SK-N-SH treated with all-trans-retinoic acid at 6 μM for 48 hours (cell line): ENCODE data around the gene CBY1.

Experiments used
- ATAC-seq: fragments of 200-7000 bp; cut with Tn5 transposase; 3 replicates; pipeline ENCODE4 v1.9.1; 2020; ENCODE audit warnings: mild to moderate bottlenecking, moderate library complexity
- CREB5 ChIP-seq: fragments of 250-450 bp; sonication (Bioruptor Pico); IDR thresholded peaks from 2 replicates; pipeline ENCODE4 v1.5.1; 2020; ENCODE audit warnings: low read depth, mild to moderate bottlenecking, moderate library complexity
- CSDC2 ChIP-seq: fragments of 250-450 bp; sonication (Bioruptor Pico); IDR thresholded peaks from 2 replicates; pipeline ENCODE4 v1.5.0; 2020; ENCODE audit warnings: mild to moderate bottlenecking, moderate library complexity
- ESRRG ChIP-seq: fragments of 250-450 bp; sonication (Bioruptor Pico); IDR thresholded peaks from 2 replicates; pipeline ENCODE4 v1.6.1; 2021; ENCODE audit warnings: mild to moderate bottlenecking
- GLIS3 ChIP-seq: fragments of 250-450 bp; sonication (Bioruptor Pico); IDR thresholded peaks from 2 replicates; pipeline ENCODE4 v1.5.0; 2020; ENCODE audit warnings: mild to moderate bottlenecking, moderate library complexity
- ISL1 ChIP-seq: fragments of 250-450 bp; sonication (Bioruptor Pico); IDR thresholded peaks from 2 replicates; pipeline ENCODE4 v2.1.2; 2022; ENCODE audit warnings: mild to moderate bottlenecking, moderate library complexity
- OSR1 ChIP-seq: fragments of 250-450 bp; sonication (Bioruptor Pico); IDR thresholded peaks from 2 replicates; pipeline ENCODE4 v1.8.0; 2022; ENCODE audit warnings: moderate library complexity, mild to moderate bottlenecking, inconsistent platforms
- PATZ1 ChIP-seq: fragments of 250-450 bp; sonication (Bioruptor Pico); IDR thresholded peaks from 2 replicates; pipeline ENCODE4 v1.8.0; 2020; ENCODE audit warnings: mild to moderate bottlenecking, moderate library complexity, borderline replicate concordance
- POU6F1 ChIP-seq: fragments of 250-450 bp; sonication (Bioruptor Pico); IDR thresholded peaks from 2 replicates; pipeline ENCODE4 v1.8.0; 2021; ENCODE audit warnings: low read depth, mild to moderate bottlenecking, moderate library complexity, borderline replicate concordance
- PPARA ChIP-seq: fragments of 250-450 bp; sonication (Bioruptor Pico); IDR thresholded peaks from 2 replicates; pipeline ENCODE4 v1.5.0; 2020; ENCODE audit warnings: mild to moderate bottlenecking, borderline replicate concordance
- TCF4 ChIP-seq: fragments of 250-450 bp; sonication (Bioruptor Pico); IDR thresholded peaks from 2 replicates; pipeline ENCODE4 v1.8.0; 2021; ENCODE audit warnings: mild to moderate bottlenecking, moderate library complexity, borderline replicate concordance
- TOX ChIP-seq: fragments of 250-450 bp; sonication (Bioruptor Pico); IDR thresholded peaks from 2 replicates; pipeline ENCODE4 v1.8.0; 2021; ENCODE audit warnings: mild to moderate bottlenecking, moderate library complexity, borderline replicate concordance
- TSHZ2 ChIP-seq: fragments of 250-450 bp; sonication (Bioruptor Pico); IDR thresholded peaks from 2 replicates; pipeline ENCODE4 v1.5.0; 2020; ENCODE audit warnings: mild to moderate bottlenecking, moderate library complexity
- ZC3H10 ChIP-seq: fragments of 250-450 bp; sonication (Bioruptor Pico); IDR thresholded peaks from 2 replicates; pipeline ENCODE4 v1.5.1; 2021; ENCODE audit warnings: mild to moderate bottlenecking, moderate library complexity
- ZFP3 ChIP-seq: fragments of 250-450 bp; sonication (Bioruptor Pico); IDR thresholded peaks from 2 replicates; pipeline ENCODE4 v1.5.0; 2020; ENCODE audit warnings: mild to moderate bottlenecking, moderate library complexity
- ZFP30 ChIP-seq: fragments of 450-650 bp; formaldehyde crosslinking; IDR thresholded peaks from 2 replicates; pipeline ENCODE4 v1.5.0; 2022; ENCODE audit warnings: mild to moderate bottlenecking, moderate library complexity
- ZNF70 ChIP-seq: fragments of 450-650 bp; formaldehyde crosslinking; IDR thresholded peaks from 2 replicates; pipeline ENCODE4 v1.5.0; 2020; ENCODE audit warnings: mild to moderate bottlenecking, moderate library complexity
- ZNF8 ChIP-seq: fragments of 450-650 bp; formaldehyde crosslinking; IDR thresholded peaks from 2 replicates; pipeline ENCODE4 v1.5.0; 2020; ENCODE audit warnings: mild to moderate bottlenecking, moderate library complexity

CBY1 gene

GRCh38 chr22:38706901-38707195 is 50.4 kb downstream of the CBY1 start:
- TF ChIP-seq ESRRG (no peak), ZNF70 (CRISPR knock-in tag) (no peak), ISL1 (CRISPR knock-in tag) (no peak), OSR1 (no peak), GLIS3 (CRISPR knock-in tag) (no peak), POU6F1 (CRISPR knock-in tag) (no peak), TSHZ2 (CRISPR knock-in tag) (no peak), TOX (CRISPR knock-in tag) (no peak), ZFP3 (CRISPR knock-in tag) (no peak), PATZ1 (CRISPR knock-in tag) (no peak), ZFP30 (CRISPR knock-in tag) (no peak), CREB5 (CRISPR knock-in tag) (no peak), ZC3H10 (CRISPR knock-in tag) (no peak), TCF4 (CRISPR knock-in tag) (no peak), ZNF8 (CRISPR knock-in tag) (no peak)
- TF ChIP-seq, all 23 proteins: peak for 0
- ATAC-seq: no peak

GRCh38 chr22:38707346-38707745 is 50.9 kb downstream of the CBY1 start:
- TF ChIP-seq POU6F1 (CRISPR knock-in tag) (no peak), ZNF70 (CRISPR knock-in tag) (no peak), ZNF8 (CRISPR knock-in tag) (no peak), TSHZ2 (CRISPR knock-in tag) (no peak), TOX (CRISPR knock-in tag) (no peak), TCF4 (CRISPR knock-in tag) (no peak), CREB5 (CRISPR knock-in tag) (no peak), OSR1 (no peak), CSDC2 (no peak), PPARA (CRISPR knock-in tag) (no peak)
- ATAC-seq: no peak
